ENCODE results near the gene EDAR.

EDAR gene

GRCh38 chr2:108938077-108938710 lies 50.8 kb downstream of the EDAR start:
- no peak for DNase-seq

- DNase-seq, result no peak
These were observed 51.5 kb downstream of the EDAR start for GRCh38 chr2:108937367-108938017.

GRCh38 chr2:108936866-108937265 lies 52.2 kb downstream of the EDAR start:
- no peak for DNase-seq

- DNase-seq, result no peak
These were observed 52.8 kb downstream of the EDAR start for GRCh38 chr2:108936076-108936864.

- DNase-seq, result no peak
These were observed 53.7 kb downstream of the EDAR start for GRCh38 chr2:108935271-108935741.

- no peak for DNase-seq
These were observed 54.3 kb downstream of the EDAR start for GRCh38 chr2:108934583-108935245.

GRCh38 chr2:108934151-108934550 lies 54.9 kb downstream of the EDAR start:
- no peak for DNase-seq

- peak; percentile 16 for DNase-seq
These were observed 55.3 kb downstream of the EDAR start for GRCh38 chr2:108933691-108934117.

GRCh38 chr2:108932736-108933332 lies 56.2 kb downstream of the EDAR start:
- no peak for DNase-seq

- no peak for DNase-seq
These were observed 57.6 kb downstream of the EDAR start for GRCh38 chr2:108931372-108931771.

GRCh38 chr2:108929807-108930425 lies 59.1 kb downstream of the EDAR start:
- DNase-seq, result no peak

GRCh38 chr2:108928660-108929377 lies 60.2 kb downstream of the EDAR start:
- DNase-seq, result no peak

- peak; percentile 47 for DNase-seq
These were observed 60.9 kb downstream of the EDAR start for GRCh38 chr2:108927936-108928659.

GRCh38 chr2:108927405-108927804 lies 61.6 kb downstream of the EDAR start:
- DNase-seq, result no peak

GRCh38 chr2:108926561-108927380 lies 62.2 kb downstream of the EDAR start:
- DNase-seq, result no peak

GRCh38 chr2:108925735-108926134 lies 63.3 kb downstream of the EDAR start:
- no peak for DNase-seq

GRCh38 chr2:108925286-108925685 lies 63.7 kb downstream of the EDAR start:
- DNase-seq, result no peak

- no peak for DNase-seq
These were observed 64.3 kb downstream of the EDAR start for GRCh38 chr2:108924580-108925251.

All from hematopoietic multipotent progenitor cell treated with erythropoietin and hydrocortisone succinate and interleukin-3 and kit ligand, for 8 days (in vitro differentiated cells).